Transverse colon (tissue), 4 donors: ENCODE data around the gene MPO. TPM values are rescaled to one million over a fixed set of nuclear protein-coding genes. Genes with fewer than 3 reads are reported as not detected.

ENCODE experiments used
- DNase-seq: peaks from one replicate; pipeline ENCODE4 v3.0.0-alpha.2; 2019
- H3K27ac ChIP-seq, 4 donors: fragments of 200-600 bp; sonication (generic); 2 replicates each; pipeline ENCODE4 v1.5.1; 2016 to 2018; ENCODE audit warnings: inconsistent platforms in 4 of 4
- H3K27me3 ChIP-seq: fragments of 200-600 bp; sonication (generic); 2 replicates; pipeline ENCODE4 v1.5.1; 2017; ENCODE audit warnings: inconsistent platforms
- H3K36me3 ChIP-seq, 4 donors: fragments of 200-600 bp; sonication (generic); 2 replicates each; pipeline ENCODE4 v1.5.1; 2017 to 2019; ENCODE audit warnings: inconsistent platforms in 4 of 4
- H3K4me1 ChIP-seq, 4 donors: fragments of 200-600 bp; sonication (generic); 2 replicates each; pipeline ENCODE4 v1.5.1; 2017 to 2020; ENCODE audit warnings: inconsistent platforms in 4 of 4
- H3K4me3 ChIP-seq, 4 donors: fragments of 200-600 bp; sonication (generic); 1 replicate in 1 of 4; 2 replicates in 3 of 4; pipeline versions ENCODE4 v1.5.1 to v1.6.1; 2017 to 2019; ENCODE audit warnings: inconsistent platforms in 4 of 4
- H3K9me3 ChIP-seq, 2 donors: fragments of 200-600 bp; sonication (generic); 2 replicates each; pipeline ENCODE4 v1.5.1; 2017 to 2019; ENCODE audit warnings: inconsistent platforms in 2 of 2
- EP300 ChIP-seq: sonication (generic); formaldehyde crosslinking; IDR thresholded peaks from one replicate; pipeline ENCODE4 v1.6.1; 2017; ENCODE audit warnings: antibody characterized with exemption, low read depth
- POLR2A ChIP-seq: fragments of 450-650 bp; IDR thresholded peaks from one replicate; pipeline ENCODE4 v1.6.1; 2016; ENCODE audit warnings: antibody characterized with exemption, mild to moderate bottlenecking, moderate library complexity
- POLR2AphosphoS5 ChIP-seq, 3 donors: sonication (generic); formaldehyde crosslinking; IDR thresholded peaks; one replicate each; pipeline ENCODE4 v1.6.1; 2016; ENCODE audit warnings: antibody characterized with exemption in 3 of 3
- WGBS, 2 donors: methylation state at CpG; one replicate each; pipeline ENCODE4 v1.1.5; 2018; ENCODE audit warnings: low coverage in 1 of 2; 5-methylcytosine and 5-hydroxymethylcytosine counted together
- in situ Hi-C, 4 donors: fragments of 200-750 bp; cut with MboI; loops; one replicate each; pipeline versions ENCODE4 v1.15.0 to v1.15.1; 2017; ENCODE audit warnings: low sequenced_read_pairs in 3 of 4, low pct_ligation_motif_present in 1 of 4, low pct_unique_long_range_greater_than_20kb in 1 of 4
- intact Hi-C: fragments of 100-400 bp; cut with DNase I; formaldehyde crosslinking; loops from one replicate; pipeline ENCODE4 v1.15.1; 2023; ENCODE audit warnings: low total_unique reads
- total RNA-seq, 4 donors: library from RNA; depleted of rRNA; stranded (reverse); fragments of >200 nt; gene quantifications; one replicate each; pipeline ENCODE4 v1.1.0, GENCODE V29; 2016
- TF ChIP-seq, protein P1 (sequence below), 5 experiments: fragments of 200-600 bp in 3 of 5; fragments of 450-650 bp in 2 of 5; sonication (generic) in 3 of 5; IDR thresholded peaks; 1 replicate in 2 of 5; 2 replicates in 3 of 5; pipeline ENCODE4 v1.5.1; 2016 to 2017; ENCODE audit warnings: antibody characterized with exemption in 5 of 5, inconsistent platforms in 3 of 5, mild to moderate bottlenecking in 2 of 5, moderate library complexity in 1 of 5

MPO gene
- total RNA-seq, 4 donors from 2014 or later, result not detected

DNA sequence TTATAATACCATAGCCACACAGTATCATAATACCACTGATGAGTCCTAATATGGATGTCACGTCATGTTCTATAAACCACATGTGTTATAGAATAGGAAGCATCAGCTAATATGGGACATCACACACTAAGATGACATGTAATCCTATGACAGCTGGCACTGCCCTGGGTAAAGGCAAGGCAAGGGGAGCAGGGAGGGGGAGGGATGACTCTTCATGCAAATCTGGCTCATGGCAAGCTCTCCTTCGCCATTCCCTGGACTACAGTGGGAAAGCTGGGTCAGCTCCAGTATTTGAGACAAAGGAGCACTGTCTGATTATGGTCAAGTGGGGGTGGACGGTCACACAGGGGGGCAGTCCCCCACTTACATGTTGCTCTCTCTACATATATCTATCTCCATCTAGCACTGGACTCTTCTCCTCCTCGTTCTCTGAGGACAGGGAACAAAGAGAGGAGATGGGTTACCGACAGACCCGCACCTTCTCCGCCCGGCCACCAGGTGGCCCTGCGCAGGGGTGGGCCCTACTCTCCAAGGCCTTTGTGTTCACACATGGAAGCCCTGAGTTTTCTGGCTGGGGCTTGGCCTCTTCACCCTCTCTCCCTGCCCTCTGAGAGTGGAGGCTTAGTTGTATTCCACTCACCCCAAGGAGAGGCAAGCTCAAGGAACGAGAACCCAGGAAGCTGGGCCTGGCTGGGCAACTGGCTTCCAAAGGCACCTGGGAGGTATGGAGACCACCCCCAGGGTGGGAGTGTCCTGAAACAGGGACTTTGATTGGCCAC lies 23.4 kb upstream of the MPO start:
- in situ Hi-C loops, result no loop called here
- DNase-seq, result peak; percentile 51
- TF ChIP-seq POLR2AphosphoS5 (IDR thresholded peaks at IDR 0.05) (no peak), POLR2A (no peak)
- TF ChIP-seq, protein P1, sequence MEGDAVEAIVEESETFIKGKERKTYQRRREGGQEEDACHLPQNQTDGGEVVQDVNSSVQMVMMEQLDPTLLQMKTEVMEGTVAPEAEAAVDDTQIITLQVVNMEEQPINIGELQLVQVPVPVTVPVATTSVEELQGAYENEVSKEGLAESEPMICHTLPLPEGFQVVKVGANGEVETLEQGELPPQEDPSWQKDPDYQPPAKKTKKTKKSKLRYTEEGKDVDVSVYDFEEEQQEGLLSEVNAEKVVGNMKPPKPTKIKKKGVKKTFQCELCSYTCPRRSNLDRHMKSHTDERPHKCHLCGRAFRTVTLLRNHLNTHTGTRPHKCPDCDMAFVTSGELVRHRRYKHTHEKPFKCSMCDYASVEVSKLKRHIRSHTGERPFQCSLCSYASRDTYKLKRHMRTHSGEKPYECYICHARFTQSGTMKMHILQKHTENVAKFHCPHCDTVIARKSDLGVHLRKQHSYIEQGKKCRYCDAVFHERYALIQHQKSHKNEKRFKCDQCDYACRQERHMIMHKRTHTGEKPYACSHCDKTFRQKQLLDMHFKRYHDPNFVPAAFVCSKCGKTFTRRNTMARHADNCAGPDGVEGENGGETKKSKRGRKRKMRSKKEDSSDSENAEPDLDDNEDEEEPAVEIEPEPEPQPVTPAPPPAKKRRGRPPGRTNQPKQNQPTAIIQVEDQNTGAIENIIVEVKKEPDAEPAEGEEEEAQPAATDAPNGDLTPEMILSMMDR (IDR thresholded peaks at IDR 0.05), result peak; percentile 64 to 74 (median 69)
- no peak overlapping the region for H3K27ac ChIP-seq
- H3K36me3 ChIP-seq, result no peaks in the 10 kb centered on the region
- H3K27me3 ChIP-seq, result no peaks in the 10 kb centered on the region
- H3K4me1 ChIP-seq, result no peaks in the 10 kb centered on the region
- intact Hi-C loops, result loop anchor here (2.0 kb wide), 1 partner anchor 63 kb away; no protein-coding TSS in a partner anchor
- no peak overlapping the region for H3K4me3 ChIP-seq
- 41 to 100% methylated on average over 1 to 10 of the region's 10 CpGs for WGBS, 2 donors
- H3K9me3 ChIP-seq, result no peaks in the 10 kb centered on the region

DNA sequence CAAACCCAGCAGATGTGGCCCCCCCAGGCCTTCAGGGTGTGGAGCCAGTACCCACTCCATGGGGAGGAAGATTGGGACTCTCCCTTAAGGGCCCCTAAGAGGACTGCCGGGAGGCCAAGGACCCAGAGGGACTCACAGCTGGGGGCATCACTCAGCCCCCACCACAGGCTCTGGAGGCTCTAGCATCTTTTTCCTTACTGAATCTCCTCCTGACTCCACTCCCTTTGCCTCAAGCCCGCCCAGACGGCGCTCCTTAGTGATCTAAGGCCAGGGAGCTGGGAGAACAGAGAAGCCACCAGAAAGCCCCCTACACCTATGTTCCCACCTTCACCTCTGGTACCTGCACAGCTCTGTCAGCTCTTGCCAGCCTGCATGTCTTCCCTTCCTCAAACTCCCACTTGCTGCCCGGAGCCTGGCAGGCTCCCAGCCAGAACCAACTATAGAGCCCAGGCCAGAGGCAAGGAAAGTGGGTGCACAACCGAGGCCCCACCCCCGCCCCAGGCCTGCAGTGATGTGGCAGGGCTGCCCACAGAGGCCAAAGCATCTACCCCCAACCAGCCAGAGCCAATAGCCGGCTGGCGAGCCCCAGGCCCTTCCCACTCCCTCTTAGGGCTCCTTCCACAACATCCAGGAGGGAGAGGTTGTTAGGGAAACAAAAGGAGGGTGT lies 22.3 kb upstream of the MPO start:
- in situ Hi-C loops, result no loop called here
- WGBS, 2 donors, result 77 to 87% methylated on average over 2 to 9 of the region's 9 CpGs
- intact Hi-C loops, result loop anchor here (2.0 kb wide), 1 partner anchor 64 kb away; no protein-coding TSS in a partner anchor

DNA sequence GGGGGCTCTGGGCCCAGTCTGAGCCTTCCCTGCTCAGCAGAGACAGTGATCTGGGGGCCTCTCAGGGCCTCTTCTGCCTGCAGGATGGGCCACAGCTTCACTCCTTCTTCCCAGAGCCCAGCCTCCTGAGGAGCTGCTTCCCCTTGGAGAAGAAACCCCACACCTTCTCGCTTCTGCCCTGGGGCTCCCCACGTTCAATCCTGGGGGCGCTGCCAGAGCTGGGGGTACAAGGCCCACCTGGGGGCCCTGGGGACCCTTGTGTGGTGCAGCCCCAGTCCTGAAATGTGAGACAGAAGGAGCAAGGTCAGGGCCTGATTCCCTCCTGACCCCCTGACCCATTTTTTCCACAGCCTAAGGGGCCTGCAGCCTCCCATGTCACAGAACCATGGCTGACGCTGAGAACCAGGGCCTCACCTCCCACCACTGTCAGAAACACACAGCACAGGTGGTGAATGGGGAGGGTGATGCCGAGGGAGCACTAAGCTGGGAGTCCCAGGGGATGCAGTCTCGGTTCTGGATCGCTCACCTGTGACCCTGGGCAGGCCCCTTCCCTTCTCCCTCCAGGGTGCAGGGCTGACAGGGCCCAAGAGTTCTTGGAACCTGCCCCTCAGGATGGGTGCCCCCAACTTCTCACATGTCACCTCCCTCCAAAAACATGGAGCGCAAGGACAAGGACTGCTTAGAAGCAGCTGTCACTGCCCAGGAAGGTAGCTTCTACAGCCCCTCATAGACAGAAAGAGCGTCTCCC lies 21.6 kb upstream of the MPO start:
- H3K36me3 ChIP-seq, result no peaks in the 10 kb centered on the region
- DNase-seq, result no peak
- H3K27me3 ChIP-seq, result no peaks in the 10 kb centered on the region
- H3K27ac ChIP-seq, result no peak overlapping the region
- H3K9me3 ChIP-seq, result no peaks in the 10 kb centered on the region
- no peaks in the 10 kb centered on the region for H3K4me1 ChIP-seq
- WGBS, 2 donors, result 95% methylated on average over 9 of the region's 9 CpGs; no CpG with 5 or more reads in 1 of the 2 donors
- TF ChIP-seq, protein P1 (IDR thresholded peaks at IDR 0.05), result no peak
- TF ChIP-seq POLR2A, result no peak
- no peak for TF ChIP-seq POLR2AphosphoS5 (IDR thresholded peaks at IDR 0.05)
- no peak for TF ChIP-seq EP300
- in situ Hi-C loops, result no loop called here
- H3K4me3 ChIP-seq, result no peak overlapping the region
- intact Hi-C loops, result loop anchor here (2.0 kb wide), 1 partner anchor 64 kb away; no protein-coding TSS in a partner anchor

More for the DNA sequence above, 22.3 kb upstream of the MPO start:
- H3K27ac ChIP-seq, result no peak overlapping the region
- H3K27me3 ChIP-seq, result no peaks in the 10 kb centered on the region
- DNase-seq, result no peak
- no peak overlapping the region for H3K4me3 ChIP-seq
- no peaks in the 10 kb centered on the region for H3K4me1 ChIP-seq
- no peaks in the 10 kb centered on the region for H3K9me3 ChIP-seq
- no peak for TF ChIP-seq EP300
- TF ChIP-seq POLR2A, result no peak
- TF ChIP-seq, protein P1 (IDR thresholded peaks at IDR 0.05), result no peak
- no peak for TF ChIP-seq POLR2AphosphoS5 (IDR thresholded peaks at IDR 0.05)
- no peaks in the 10 kb centered on the region for H3K36me3 ChIP-seq
